ENCODE results near the gene CDH12.

The CDH12 gene

GRCh38 chr5:21931116-21931515, 922.0 kb downstream of the CDH12 start:
- no peak for ATAC-seq
- TF ChIP-seq ZNF8 (CRISPR knock-in tag; IDR thresholded peaks at IDR 0.05): no peak
- TF ChIP-seq TSHZ2 (CRISPR knock-in tag; IDR thresholded peaks at IDR 0.05): no peak
- no peak for TF ChIP-seq ZNF70 (CRISPR knock-in tag; IDR thresholded peaks at IDR 0.05)
- TF ChIP-seq CSDC2 (CRISPR knock-in tag; IDR thresholded peaks at IDR 0.05): no peak
- no peak for TF ChIP-seq RARB (CRISPR knock-in tag; IDR thresholded peaks at IDR 0.05)
- no peak for TF ChIP-seq ISL1 (CRISPR knock-in tag; IDR thresholded peaks at IDR 0.05)
- no peak for TF ChIP-seq ZC3H10 (CRISPR knock-in tag; IDR thresholded peaks at IDR 0.05)
- TF ChIP-seq GLIS3 (CRISPR knock-in tag; IDR thresholded peaks at IDR 0.05): no peak
- TF ChIP-seq POU6F1 (CRISPR knock-in tag; IDR thresholded peaks at IDR 0.05; ENCODE audit: borderline replicate concordance, low read depth): no peak
- no peak for TF ChIP-seq ARNTL (CRISPR knock-in tag; IDR thresholded peaks at IDR 0.05; ENCODE audit: borderline replicate concordance, low read depth)
- no peak for TF ChIP-seq ESRRG (CRISPR knock-in tag; IDR thresholded peaks at IDR 0.05)
- TF ChIP-seq SNAI2 (CRISPR knock-in tag; IDR thresholded peaks at IDR 0.05): no peak

DNA sequence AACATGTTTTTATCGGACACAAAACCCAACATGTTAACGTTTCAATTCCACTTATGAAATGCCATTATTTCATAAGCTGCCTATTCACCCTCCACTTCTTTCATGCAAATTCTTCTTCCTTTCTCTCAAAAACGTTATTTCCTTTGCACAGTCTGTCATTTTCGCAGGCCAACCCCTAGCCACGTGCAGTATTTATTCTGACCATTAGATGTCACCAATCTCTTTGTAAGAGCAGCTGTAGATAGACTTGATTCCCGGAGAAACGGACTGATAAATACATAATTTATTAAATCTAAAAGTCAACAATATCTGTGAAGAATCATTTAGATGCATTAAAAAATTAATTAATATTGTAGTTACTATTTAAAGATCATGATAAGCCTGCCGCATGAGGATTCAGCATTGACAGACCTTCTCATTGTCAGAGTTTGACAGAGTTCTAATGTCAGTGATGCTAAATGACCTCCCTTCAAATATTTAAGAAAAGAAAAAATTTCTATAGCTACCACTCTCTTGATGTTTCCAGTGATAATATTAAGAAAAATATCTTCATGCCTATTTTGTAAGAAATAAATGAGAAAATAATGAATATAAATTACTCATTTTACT, 933.6 kb downstream of the CDH12 start:
- peak; percentile 85 for ATAC-seq
- TF ChIP-seq OSR1 (CRISPR knock-in tag; IDR thresholded peaks at IDR 0.05): no peak
- TF ChIP-seq ZNF8 (CRISPR knock-in tag; IDR thresholded peaks at IDR 0.05): no peak
- no peak for TF ChIP-seq GLIS3 (CRISPR knock-in tag; IDR thresholded peaks at IDR 0.05)
- TF ChIP-seq ISL1 (CRISPR knock-in tag; IDR thresholded peaks at IDR 0.05): no peak
- TF ChIP-seq CREB5 (CRISPR knock-in tag; IDR thresholded peaks at IDR 0.05; ENCODE audit: low read depth): no peak
- TF ChIP-seq ZNF565 (CRISPR knock-in tag; conservative IDR thresholded peaks at IDR 0.05; ENCODE audit: low read depth): no peak
- TF ChIP-seq PPARA (CRISPR knock-in tag; IDR thresholded peaks at IDR 0.05; ENCODE audit: borderline replicate concordance): no peak

DNA sequence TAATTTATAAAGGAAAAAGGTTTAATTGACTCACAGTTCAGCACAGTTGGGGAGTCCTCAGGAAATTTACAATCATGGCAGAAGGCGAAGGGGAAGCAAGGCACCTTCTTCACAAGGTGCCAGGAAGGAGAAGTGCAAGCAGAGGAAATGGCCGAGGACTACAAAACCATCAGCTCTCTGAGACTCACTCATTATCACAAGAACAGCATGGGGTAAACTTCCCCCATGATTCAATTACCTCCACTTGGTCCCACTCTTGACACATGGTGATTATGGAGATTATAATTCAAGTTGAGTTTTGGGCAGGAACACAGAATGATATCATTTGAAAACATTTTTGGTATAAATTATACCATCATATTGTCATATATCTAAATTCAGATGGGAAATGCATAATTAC, 934.7 kb downstream of the CDH12 start:
- ATAC-seq: no peak
- no peak for TF ChIP-seq RARB (CRISPR knock-in tag; IDR thresholded peaks at IDR 0.05)
- TF ChIP-seq ZFP30 (CRISPR knock-in tag; IDR thresholded peaks at IDR 0.05): no peak
- TF ChIP-seq CSDC2 (CRISPR knock-in tag; IDR thresholded peaks at IDR 0.05): no peak
- no peak for TF ChIP-seq OSR1 (CRISPR knock-in tag; IDR thresholded peaks at IDR 0.05)
- no peak for TF ChIP-seq POU6F1 (CRISPR knock-in tag; IDR thresholded peaks at IDR 0.05; ENCODE audit: borderline replicate concordance, low read depth)
- TF ChIP-seq, protein P1, sequence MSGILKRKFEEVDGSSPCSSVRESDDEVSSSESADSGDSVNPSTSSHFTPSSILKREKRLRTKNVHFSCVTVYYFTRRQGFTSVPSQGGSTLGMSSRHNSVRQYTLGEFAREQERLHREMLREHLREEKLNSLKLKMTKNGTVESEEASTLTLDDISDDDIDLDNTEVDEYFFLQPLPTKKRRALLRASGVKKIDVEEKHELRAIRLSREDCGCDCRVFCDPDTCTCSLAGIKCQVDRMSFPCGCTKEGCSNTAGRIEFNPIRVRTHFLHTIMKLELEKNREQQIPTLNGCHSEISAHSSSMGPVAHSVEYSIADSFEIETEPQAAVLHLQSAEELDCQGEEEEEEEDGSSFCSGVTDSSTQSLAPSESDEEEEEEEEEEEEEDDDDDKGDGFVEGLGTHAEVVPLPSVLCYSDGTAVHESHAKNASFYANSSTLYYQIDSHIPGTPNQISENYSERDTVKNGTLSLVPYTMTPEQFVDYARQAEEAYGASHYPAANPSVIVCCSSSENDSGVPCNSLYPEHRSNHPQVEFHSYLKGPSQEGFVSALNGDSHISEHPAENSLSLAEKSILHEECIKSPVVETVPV (CRISPR knock-in tag; IDR thresholded peaks at IDR 0.05): no peak
- no peak for TF ChIP-seq SNAI2 (CRISPR knock-in tag; IDR thresholded peaks at IDR 0.05)
- no peak for TF ChIP-seq TOX (CRISPR knock-in tag; IDR thresholded peaks at IDR 0.05; ENCODE audit: borderline replicate concordance)
- TF ChIP-seq TCF4 (CRISPR knock-in tag; IDR thresholded peaks at IDR 0.05; ENCODE audit: borderline replicate concordance): no peak
- TF ChIP-seq ESRRG (CRISPR knock-in tag; IDR thresholded peaks at IDR 0.05): no peak
